GM19324 (cell line): ENCODE data around the gene SPATA2L.
"Not testable (repeated sequence)": the region's sequence is repeated elsewhere in the genome, so short reads cannot be mapped to it uniquely, and the experiment has no call there.

ENCODE experiments used
- ATAC-seq: cut with Tn5 transposase; IDR thresholded peaks from one replicate; pipeline ENCODE4 v1.9.1; 2021; ENCODE audit warnings: mild to moderate bottlenecking, moderate library complexity; ENCODE audit not compliant: unreplicated experiment, low FRiP score

Gene SPATA2L

DNA sequence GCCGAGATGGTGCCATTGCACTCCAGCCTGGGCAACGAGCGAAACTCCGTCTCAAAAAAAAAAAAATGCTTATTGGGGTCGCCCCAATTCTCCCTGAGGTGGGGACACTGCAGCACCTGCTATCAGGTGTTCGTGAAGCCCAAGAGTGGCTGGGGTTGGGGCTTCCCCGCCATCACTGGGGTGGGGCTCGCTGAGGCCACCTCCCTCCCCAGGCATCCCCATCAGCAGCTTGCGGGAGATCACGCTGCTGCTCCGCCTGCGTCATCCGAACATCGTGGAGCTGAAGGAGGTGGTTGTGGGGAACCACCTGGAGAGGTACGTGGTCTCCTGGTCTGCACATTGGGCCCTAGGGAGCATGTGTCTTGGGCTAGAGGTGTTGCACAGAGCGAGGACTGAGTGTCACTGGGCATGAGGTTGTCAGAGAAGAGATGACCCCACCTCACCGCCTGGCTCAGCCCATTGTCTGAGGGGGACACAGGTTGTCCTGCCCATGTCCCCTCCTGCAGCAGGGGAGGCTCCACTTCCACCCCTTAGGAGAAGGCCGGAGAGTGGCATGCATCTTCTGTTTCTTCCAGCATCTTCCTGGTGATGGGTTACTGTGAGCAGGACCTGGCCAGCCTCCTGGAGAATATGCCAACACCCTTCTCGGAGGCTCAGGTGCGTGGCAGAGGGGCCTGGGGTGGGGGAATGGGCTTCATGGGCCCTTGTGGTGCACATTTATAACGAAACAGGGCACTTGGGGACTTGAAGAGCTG lies 10.1 kb downstream of the SPATA2L start:
- ATAC-seq: no peak

DNA sequence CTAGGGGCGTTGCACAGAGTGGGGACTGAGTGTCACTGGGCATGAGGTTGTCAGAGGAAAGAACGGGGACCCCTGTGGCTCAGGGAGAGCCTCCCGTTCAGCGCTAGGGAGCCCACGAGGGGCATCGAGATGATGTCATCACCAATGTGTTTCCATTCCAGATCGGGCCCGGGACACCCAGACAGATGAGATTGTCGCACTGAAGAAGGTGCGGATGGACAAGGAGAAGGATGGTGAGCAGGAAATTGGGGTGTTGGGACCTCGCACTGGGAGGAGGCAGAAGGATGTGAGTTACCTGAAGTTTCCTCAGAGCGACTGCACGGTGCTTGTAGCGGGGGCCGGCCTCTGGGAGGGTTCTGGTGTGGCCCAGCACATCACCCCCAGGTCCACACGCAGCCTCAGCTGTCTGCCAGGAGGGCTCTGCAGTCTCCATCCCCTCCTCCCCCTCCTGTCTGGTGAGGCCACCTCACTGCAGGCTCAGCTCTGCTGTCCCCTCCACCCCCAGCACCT lies 11.1 kb downstream of the SPATA2L start:
- no peak for ATAC-seq

DNA sequence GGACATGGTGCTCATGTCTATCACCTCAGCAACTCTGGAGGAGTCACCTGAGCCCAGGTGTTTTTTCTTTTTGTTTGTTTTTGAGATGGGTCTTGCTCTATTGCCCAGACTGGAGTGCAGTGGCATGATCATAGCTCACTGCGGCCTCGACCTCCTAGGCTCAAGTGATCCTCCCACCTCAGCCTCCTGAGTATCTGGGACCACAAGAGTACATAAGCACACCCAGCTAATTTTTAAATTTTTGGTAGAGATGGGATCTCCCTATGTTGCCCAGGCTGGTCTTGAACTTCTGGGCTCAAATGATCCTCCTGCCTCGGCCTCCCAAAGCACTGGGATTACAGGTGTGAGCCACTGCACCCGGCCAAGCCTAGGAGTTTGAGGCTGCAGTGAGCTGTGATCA lies 11.9 kb downstream of the SPATA2L start:
- ATAC-seq: not testable (repeated sequence)

DNA sequence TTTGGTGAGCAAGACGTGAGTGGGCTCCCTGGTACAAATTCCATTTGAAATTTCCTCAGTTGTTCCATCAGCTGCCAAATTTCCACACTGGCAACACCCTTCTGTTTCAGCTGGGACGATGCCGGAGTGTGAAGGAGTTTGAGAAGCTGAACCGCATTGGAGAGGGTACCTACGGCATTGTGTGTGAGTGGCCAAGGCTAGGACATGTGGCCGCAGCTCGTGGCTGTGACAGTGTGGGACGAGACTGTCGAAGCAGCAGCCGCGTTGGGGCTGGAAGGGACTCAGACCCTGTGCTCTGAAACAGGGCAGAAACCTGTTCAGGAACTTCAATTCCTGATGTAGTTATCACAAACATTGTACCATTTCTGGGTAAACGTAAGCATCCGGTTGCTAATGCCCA lies 12.4 kb downstream of the SPATA2L start:
- ATAC-seq: no peak

DNA sequence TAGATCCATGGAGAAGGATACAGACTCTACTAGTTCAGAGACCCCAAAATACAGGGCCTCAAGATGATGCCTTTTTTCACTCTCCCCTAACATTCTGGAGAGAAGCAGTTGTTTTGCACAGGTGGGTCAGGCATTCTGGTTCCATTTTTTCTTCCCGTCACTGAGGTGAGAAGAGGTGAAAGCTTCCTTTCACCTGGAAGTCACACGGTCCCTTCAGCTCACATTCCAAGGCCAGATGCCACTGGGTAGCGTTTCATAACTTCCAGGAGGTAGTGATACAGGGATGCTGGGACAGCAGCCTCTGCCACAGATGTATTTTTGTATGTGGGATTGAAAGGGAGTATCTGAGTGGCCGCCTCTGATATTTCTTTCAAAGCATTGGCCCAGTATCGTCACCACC lies 13.1 kb downstream of the SPATA2L start:
- no peak for ATAC-seq

DNA sequence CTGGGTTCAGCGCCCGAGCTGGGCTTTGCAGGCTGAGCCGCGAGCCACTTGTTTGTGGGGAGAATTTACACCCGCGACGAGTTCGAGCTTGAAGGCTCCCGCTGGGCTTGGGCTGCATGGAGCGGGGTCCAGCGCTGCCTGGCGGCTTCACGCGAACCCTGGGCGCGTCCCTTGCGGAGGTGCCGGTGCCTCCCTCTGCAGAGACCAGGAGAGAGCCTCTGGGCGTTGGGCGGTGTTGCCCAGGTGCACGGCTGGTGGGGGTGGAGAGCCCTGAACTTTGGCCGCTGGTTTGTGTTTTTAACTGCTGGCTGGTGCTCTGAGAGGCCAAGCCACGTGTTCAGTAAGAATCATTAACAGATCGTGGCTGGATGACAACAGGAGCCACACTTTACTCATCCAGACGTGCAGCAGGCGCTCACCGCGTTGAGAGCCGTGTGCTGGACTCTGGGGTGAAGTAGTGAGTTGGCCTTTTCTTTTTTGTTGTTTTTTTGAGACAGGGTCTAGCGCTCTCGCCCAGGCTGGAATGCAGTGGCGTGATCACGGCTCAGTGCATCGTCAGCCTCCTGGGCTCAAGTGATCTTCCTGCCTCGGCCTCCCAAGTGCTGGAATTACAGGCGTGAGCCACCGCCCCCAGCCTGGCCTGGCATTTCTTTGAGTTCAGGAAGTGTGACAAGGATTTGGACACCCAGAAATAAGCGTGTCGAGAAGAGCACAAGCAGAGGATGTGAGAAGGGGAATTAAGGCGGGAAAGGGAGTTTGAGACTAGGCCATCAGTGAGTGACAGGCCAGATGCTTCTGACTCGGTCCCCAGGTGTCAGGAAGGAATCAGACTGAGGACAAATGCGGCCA lies 14.2 kb downstream of the SPATA2L start:
- peak; percentile 53 for ATAC-seq

DNA sequence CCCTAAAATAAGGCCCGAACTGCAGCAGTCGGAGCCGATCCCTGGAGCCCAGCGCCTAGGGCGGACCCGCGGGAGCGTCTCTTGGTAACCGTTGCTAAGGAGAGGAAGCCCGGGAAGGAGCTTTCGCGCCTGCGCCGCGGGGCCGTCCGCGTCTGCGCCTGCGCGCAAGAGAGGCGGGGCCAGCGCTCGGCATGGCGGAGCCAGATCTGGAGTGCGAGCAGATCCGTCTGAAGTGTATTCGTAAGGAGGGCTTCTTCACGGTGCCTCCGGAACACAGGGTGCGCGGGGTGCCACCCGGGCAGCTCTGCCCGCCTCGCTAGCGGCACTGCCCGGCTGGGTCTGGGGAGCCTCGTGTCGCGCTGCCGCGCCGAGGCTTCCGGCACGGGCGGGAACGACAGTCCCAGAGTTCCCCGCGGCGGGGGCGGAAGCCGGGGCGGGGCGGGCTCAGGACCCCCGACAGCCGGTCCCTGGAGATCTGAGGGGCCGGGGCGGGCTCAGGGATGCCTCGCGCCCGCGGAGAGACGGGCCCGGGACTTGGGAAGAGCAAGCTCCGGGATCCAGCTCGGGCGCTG lies 14.9 kb downstream of the SPATA2L start, which contains the start of gene CDK10:
CDK10 (plus strand) TSS at position 170 of the 572 bp plus-strand sequence; CDS start at position 192, 22 bp downstream.
- ATAC-seq: peak; percentile 88

DNA sequence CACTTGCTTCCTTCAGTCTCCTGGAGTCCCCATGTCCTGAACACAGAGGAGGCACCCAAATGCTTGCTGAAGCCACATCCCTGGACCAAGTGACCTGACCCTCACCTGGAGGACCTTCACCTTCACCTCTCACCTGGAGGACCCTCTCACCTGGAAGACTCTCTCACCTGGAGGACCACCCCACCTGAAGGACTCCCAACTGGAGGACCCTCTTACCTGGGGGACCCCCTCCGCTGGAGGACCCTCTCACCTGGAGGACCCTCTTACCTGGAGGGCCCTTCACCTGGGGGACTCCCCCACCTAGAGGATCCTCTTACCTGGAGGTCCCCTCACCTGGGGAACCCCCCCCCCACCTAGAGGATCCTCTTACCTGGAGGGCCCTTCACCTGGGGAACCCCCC lies 15.6 kb downstream of the SPATA2L start:
- ATAC-seq: no peak

DNA sequence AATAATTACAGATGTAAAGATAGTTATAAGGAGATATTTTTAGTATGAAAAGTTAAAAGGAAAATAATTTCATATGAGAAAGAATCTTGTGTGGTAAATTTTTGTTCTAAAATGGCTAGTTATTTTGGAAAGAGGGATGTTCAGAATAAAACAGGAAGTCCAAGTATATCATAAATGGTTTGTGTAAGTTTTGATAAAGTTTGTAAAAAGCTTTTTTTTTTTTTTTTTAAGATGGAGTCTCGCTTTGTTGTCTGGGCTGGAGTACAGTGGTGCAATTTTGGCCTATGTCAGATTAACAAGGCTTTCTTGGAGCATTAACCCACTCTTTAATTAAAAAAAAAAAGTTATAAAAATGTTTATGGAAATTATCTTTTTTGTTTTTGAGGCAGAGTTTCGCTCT lies 23.2 kb downstream of the SPATA2L start:
- no peak for ATAC-seq

DNA sequence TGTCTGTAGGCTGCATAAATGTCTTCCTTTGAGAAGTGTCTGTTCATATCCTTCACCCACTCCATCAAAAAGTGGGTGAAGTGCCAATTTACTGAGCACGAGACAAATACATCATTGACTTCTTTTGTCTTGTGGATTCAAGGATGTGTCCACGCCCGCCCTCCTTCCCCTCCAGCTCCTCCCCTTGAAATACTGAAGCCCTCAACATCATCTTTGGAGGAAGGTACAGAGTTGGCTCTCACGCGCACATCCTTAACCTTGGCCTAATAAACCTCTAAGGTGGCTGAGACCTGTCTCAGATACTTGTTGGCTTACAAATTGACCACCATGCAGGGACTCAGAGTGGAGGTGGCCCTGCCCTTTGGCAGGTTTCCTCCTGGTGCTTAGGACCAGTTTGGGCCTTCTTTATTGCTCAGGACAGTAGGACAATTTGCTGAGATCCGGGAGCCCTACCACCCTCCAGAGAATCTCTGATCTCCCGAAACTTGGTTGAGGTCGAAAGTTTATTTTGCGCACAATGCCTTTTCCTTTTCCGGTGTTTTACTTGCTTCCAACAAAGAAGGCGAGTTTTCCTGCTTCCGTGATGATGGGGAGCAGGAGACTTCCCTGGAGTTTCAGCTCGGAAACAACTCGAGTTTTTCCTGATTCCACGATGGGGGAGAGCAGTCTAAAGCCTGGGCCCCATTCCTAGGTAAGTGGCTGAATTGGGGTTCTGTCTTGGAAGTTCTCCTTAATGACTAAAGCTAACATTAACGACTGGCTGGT lies 29.1 kb downstream of the SPATA2L start:
- ATAC-seq: no peak

DNA sequence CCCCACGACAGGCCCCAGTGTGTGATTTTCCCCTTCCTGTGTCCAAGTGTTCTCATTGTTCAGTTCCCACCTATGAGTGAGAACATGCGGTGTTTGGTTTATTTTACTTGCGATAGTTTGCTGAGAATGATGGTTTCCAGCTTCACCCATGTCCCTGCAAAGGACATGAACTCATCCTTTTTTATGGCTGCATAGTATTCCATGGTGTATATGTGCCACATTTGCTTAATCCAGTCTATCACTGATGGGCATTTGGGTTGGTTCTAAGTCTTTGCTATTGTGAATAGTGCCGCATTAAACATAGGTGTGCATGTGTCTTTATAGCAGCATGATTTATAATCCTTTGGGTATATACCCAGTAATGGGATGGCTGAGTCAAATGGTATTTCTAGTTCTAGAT lies 29.9 kb downstream of the SPATA2L start:
- ATAC-seq: not testable (repeated sequence)

DNA sequence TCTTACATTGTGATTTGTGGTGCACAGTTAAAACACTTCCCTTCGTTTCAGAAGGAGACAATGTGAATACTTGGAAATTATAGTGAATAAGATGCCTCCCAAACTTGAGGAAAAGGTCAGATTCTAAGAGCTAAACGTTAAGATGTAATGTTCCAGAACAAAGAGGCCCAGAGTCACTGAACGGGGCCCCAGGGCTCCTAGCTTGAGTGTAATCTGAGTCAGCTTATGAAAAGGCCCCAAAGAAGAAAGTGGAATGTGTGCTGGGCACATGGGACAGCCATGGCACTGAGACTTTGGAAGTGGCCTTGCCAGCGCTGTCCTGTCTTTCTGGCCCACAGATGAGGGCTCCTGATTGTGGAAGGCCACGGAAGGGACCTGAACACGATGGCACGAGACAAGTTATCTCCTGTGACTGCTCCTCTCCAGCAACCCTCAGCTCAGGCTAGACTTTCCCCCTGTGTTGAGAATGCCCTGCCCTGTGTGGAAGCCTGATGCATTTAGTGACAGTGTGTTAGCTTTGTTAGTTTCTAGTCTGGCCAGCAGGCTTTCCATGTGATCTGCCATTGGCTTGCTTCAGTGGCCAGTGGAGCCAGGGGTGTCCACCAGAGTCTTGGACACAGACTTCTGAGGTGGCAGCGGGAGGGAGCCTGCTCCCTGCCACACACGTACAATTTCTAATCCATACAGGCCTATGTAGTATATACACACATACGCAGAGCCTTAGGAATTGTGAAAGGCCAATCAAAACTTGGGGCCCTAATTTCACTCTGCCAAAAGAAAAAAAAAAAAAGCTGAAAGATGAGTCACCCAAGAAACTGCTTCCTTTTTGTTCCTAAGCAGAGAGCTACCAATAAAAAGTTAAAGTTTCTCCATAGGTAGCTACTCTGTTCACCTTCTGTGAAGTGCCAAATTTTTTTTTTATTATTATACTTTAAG lies 30.7 kb downstream of the SPATA2L start:
- no peak for ATAC-seq

DNA sequence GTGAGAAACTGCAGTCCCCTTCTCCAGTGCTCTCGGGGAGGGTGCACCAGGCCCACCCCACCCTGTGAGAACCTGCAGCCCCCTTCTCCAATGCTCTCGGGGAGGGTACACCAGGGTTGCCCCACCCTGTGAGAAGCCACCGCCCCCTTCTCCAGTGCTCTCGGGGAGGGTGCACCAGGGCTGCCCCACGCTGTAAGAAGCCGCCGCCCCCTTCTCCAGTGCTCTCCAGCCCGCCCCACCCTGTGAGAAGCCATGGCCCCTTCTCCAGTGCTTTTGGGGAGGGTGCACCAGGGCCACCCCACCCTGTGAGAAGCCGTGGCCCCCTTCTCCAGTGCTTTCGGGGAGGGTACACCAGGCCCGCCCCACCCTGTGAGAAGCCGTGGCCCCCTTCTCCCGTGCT lies 31.8 kb downstream of the SPATA2L start:
- no peak for ATAC-seq

DNA sequence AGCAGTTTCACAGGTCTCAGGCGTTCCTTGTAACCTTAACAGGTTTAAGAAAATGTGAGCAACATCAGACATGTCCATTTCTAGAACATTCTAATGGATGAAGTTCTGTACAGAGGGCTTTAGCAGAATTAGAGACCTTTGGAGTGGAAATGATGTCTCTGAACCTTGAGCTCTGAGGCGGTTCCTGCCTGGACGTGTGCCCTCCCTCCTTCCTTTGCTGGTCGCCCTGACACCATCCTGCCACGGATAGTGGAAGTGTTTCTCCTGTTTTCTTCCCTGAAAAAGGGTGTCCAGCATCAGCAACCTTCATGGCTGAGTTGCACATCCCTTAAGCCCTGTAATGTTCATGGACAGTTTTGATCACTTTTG lies 32.7 kb downstream of the SPATA2L start:
- no peak for ATAC-seq

DNA sequence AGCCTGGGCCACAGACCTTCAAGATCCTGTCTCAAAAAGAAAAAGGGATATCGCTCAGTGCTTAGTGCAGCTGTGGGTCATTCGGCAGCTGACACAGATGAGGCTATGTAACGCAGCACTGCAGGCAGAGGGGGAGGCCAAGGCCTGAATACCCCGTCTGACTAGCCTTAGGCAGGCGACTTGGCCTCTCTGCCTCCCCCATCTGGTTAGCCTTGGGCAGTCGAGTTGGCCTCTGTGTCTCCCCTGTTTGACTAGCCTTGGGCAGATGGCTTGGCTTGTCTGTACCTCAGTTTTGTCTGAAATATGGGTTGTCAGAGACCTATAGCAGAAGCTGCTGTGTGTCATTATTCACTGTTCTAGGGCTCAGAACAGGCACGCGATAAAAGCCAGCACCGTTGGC lies 33.9 kb downstream of the SPATA2L start:
- no peak for ATAC-seq

DNA sequence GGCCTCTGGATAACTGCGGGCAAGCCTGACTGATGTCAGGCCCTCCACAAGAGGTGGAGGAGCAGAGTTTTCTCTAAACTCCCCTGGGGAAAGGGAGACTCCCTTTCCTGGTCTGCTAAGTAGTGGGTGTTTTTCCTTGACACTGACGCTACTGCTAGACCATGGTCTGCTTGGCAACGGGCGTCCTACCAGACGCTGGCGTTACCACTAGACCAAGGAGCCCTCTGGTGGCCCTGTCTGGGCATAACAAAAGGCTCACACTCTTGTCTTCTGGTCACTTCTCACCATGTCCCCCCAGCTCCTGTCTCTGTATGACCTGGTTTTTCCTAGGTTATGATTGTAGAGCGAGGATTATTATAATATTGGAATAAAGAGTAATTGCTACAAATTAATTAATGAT lies 34.5 kb downstream of the SPATA2L start:
- ATAC-seq: not testable (repeated sequence)

DNA sequence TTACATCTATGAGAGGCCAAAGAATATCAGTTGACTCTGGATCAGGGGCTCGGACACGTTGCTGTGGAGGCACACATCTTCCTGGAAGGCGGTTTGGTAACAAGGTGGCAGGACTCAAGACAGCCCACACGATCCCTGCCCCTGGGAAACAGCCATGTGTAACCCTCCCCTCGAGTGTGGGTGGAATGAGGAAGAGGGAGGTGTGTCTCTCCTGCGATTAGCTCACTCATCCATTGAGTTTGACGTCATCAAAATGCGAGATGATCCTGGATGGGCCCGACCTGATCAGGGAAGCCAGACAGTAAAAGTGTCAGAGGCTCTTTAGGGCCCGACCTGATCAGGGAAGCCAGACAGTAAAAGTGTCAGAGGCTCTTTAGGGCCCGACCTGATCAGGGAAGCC lies 37.3 kb downstream of the SPATA2L start:
- ATAC-seq: not testable (repeated sequence)

DNA sequence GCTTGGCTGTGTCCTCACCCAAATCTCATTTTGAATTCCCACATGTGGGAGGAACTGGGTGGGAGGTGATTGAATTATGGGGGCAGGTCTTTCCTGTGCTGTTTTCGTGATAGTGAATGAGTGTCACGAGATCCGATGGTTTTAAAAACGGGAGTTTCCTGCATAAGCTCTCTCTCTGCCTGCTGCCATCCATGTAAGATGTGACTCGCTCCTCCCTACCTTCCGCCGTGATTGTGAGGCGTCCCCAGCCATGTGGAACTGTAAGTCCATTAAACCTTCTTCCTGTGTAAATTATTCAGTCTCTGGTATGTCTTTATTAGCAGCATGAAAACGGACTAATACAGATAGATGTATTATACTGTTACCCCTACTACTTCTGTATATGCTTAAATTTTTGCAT lies 40.3 kb downstream of the SPATA2L start:
- ATAC-seq: no peak

DNA sequence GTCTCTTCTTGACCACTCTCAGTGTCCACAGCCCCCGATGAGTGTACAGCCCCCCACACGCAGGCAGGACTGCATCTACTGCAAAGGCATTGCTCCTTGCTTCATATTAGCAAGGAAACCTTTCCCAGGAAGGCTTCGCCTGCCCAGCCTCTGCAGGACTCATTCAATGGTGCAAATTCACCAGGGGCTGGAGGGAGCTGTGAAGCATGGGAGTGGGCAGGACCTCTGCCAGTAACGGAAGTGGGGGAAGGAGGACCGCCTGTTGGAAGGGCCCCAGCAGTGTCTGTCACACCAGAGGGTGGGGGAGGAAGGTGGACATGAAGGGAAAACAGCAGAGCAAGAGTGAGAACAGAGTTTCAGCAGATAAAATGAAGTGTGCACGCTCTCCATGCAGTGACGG lies 41.4 kb downstream of the SPATA2L start:
- ATAC-seq: no peak
